Peyer's patch (tissue), 4 donors: ENCODE measurements around the gene FYTTD1. TPM values are rescaled to one million over a fixed set of nuclear protein-coding genes. Genes with fewer than 3 reads are reported as not detected.

Experiments
- DNase-seq, 3 donors: peaks; one replicate each; pipeline ENCODE4 v3.0.0-alpha.2; 2017 to 2019
- H3K27ac ChIP-seq, 4 donors: fragments of 200-600 bp; sonication (generic); one replicate each; pipeline ENCODE4 v1.5.1; 2016 to 2019
- H3K27me3 ChIP-seq, 2 donors: fragments of 200-600 bp; sonication (generic); one replicate each; pipeline ENCODE4 v1.5.1; 2019
- H3K36me3 ChIP-seq, 3 donors: fragments of 200-600 bp; sonication (generic); one replicate each; pipeline ENCODE4 v1.5.1; 2016 to 2019
- H3K4me1 ChIP-seq, 4 donors: fragments of 200-600 bp; sonication (generic); one replicate each; pipeline ENCODE4 v1.5.1; 2016 to 2019
- H3K4me3 ChIP-seq, 4 donors: fragments of 200-600 bp; sonication (generic); 1 replicate in 3 of 4; 2 replicates in 1 of 4; pipeline ENCODE4 v1.5.1; 2016 to 2019; ENCODE audit warnings: mild to moderate bottlenecking in 1 of 4
- H3K9me3 ChIP-seq, 4 donors: fragments of 200-600 bp; sonication (generic); one replicate each; pipeline ENCODE4 v1.5.1; 2016 to 2019; ENCODE audit warnings: mild to moderate bottlenecking in 1 of 4
- POLR2A ChIP-seq, 2 donors: fragments of 450-650 bp; IDR thresholded peaks; one replicate each; pipeline ENCODE4 v1.5.1; 2017; ENCODE audit warnings: antibody characterized with exemption in 2 of 2, mild to moderate bottlenecking in 2 of 2, moderate library complexity in 2 of 2
- total RNA-seq, 4 donors: library from RNA; depleted of rRNA; stranded (reverse); fragments of >200 nt; gene quantifications; one replicate each; pipeline ENCODE4 v1.1.0, GENCODE V29; 2016
- TF ChIP-seq, protein P1 (sequence below), 6 experiments: fragments of 450-650 bp in 4 of 6; fragments of 200-600 bp in 2 of 6; sonication (generic) in 1 of 6; IDR thresholded peaks; one replicate each; pipeline ENCODE4 v1.5.1; 2017 to 2019; ENCODE audit warnings: antibody characterized with exemption in 6 of 6, mild to moderate bottlenecking in 3 of 6, moderate library complexity in 1 of 6

FYTTD1 gene
- total RNA-seq, 4 donors from 2014 or later = 15.4 to 62.7 (median 27.4) TPM

DNA sequence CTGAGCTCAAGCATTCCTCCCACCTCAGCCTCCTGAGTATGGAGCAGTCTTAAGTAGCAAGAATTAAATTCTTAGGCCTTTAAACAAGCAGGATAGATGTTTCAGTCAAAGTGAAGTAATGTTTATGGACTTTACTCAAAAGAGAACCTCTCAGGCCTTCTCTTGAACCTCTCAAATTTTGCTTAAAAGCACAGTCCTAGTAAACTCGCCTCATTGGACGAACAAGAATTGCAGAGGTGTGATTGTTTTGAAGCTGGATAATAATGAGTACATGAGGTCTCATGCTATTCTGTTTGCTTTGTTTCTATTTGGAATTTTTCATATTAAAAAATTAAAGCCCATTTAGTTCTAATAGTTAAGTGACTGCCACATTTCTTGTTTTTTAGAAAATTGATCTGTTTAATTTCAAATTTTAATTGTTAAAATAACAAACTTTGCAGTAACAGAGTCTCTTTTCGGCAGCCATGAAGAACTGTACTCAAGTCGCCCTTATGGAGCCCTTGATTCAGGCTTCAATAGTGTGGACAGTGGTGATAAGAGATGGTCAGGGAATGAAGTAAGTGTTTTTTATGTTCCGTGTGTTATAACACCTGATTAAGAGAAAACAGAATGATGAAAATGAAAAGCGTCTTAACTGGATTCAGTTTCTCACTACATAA lies 80.8 kb downstream of the FYTTD1 start:
- H3K36me3 ChIP-seq = peaks cover 0 to 71% (median 0%) of the 10 kb centered on the region in 3 donors

DNA sequence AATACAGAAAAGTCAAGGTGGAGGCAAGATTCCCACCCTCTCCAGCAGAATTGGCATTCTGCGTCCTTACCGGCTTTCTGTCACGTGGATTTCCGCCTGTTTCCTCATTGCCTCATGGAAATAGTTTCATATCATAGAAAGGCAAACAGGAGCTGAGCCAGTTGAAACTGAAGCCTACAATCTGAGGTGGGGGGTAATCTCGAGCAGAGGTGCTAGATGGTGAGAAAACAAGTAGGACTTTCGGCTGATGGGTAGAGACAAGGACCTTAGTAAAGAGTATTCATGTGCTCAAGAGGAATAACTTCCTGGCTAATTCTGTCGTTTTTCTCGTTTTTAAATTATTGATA lies 81.3 kb downstream of the FYTTD1 start:
- TF ChIP-seq, protein P1, sequence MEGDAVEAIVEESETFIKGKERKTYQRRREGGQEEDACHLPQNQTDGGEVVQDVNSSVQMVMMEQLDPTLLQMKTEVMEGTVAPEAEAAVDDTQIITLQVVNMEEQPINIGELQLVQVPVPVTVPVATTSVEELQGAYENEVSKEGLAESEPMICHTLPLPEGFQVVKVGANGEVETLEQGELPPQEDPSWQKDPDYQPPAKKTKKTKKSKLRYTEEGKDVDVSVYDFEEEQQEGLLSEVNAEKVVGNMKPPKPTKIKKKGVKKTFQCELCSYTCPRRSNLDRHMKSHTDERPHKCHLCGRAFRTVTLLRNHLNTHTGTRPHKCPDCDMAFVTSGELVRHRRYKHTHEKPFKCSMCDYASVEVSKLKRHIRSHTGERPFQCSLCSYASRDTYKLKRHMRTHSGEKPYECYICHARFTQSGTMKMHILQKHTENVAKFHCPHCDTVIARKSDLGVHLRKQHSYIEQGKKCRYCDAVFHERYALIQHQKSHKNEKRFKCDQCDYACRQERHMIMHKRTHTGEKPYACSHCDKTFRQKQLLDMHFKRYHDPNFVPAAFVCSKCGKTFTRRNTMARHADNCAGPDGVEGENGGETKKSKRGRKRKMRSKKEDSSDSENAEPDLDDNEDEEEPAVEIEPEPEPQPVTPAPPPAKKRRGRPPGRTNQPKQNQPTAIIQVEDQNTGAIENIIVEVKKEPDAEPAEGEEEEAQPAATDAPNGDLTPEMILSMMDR (IDR thresholded peaks at IDR 0.05) = no peak
- no peak for TF ChIP-seq POLR2A (IDR thresholded peaks at IDR 0.05)
- Histone ChIP-seq H3K4me3 (no peak overlapping the region), H3K4me1 (no peaks in the 10 kb centered on the region), H3K9me3 (no peaks in the 10 kb centered on the region), H3K27me3 (no peaks in the 10 kb centered on the region), H3K36me3 (peaks cover 0 to 76% (median 0%) of the 10 kb centered on the region in 3 donors), H3K27ac (no peak overlapping the region)
- DNase-seq = no peak

More for the DNA sequence above, 80.8 kb downstream of the FYTTD1 start:
- Histone ChIP-seq H3K27me3 (no peaks in the 10 kb centered on the region), H3K4me1 (no peaks in the 10 kb centered on the region), H3K9me3 (no peaks in the 10 kb centered on the region), H3K4me3 (no peak overlapping the region), H3K27ac (no peak overlapping the region)
- no peak for TF ChIP-seq POLR2A (IDR thresholded peaks at IDR 0.05)
- TF ChIP-seq, protein P1 (IDR thresholded peaks at IDR 0.05) = no peak
- DNase-seq = no peak

DNA sequence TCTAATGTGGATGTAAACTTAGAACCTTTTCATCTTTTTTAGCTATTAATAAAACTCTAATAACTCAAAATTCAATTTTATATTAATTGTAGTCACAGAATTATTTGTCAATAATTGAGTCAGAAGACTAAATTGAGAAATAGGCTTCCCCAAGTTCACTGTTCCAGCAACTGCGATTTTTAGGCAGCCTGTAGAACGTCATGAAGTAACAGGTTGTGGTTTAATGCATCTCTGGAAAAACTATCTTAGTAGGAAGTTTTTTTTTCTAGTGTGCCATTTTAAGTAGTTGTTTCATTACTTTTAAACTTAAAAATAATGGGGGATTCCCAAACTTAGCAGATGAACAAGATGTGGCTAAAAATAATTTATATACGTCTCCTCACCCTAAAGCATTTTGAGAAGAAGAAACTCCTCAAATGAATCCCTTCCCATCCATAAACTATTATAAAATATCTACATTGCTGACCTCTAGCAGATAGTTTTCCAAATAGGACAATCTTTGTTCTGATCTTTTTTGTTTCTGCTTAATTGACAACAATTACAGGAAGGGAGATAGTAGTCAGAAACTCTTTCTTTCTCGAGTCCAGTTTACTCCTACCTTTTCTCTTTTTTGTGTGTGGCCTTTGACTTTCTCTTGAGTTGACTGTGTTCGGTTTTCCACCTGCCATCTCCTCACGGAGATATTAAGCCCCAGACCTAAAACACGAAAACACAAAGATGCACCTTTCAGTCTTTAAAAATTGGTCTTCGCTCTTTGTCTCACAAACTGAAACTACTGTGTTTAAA lies 84.4 kb downstream of the FYTTD1 start:
- no peaks in the 10 kb centered on the region for H3K9me3 ChIP-seq
- H3K36me3 ChIP-seq = peaks cover 0 to 62% (median 0%) of the 10 kb centered on the region in 3 donors
- no peak for DNase-seq
- no peaks in the 10 kb centered on the region for H3K4me1 ChIP-seq
- TF ChIP-seq, protein P1 (IDR thresholded peaks at IDR 0.05) = no peak
- no peak for TF ChIP-seq POLR2A (IDR thresholded peaks at IDR 0.05)
- H3K27ac ChIP-seq = no peak overlapping the region
- H3K4me3 ChIP-seq = no peak overlapping the region
- no peaks in the 10 kb centered on the region for H3K27me3 ChIP-seq

DNA sequence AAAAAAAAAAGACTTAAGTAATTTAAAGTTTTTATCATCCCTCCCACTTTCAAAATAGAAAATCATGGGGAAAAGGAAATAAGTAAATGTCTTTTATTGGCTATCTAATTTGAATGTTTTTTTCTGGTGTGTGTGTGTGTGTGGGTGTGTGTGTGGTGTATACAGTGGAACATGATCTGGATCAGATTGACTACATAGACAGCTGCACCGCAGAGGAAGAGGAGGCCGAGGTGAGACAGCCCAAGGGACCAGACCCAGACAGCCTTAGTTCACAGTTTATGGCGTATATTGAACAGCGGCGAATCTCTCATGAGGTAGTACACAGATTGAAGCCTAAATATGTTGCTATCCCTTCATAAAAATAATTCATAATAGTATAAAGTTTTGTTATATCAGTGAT lies 85.8 kb downstream of the FYTTD1 start:
- H3K36me3 ChIP-seq = peaks cover 0 to 71% (median 0%) of the 10 kb centered on the region in 3 donors
- no peak overlapping the region for H3K27ac ChIP-seq
- no peaks in the 10 kb centered on the region for H3K4me1 ChIP-seq
- TF ChIP-seq, protein P1 (IDR thresholded peaks at IDR 0.05) = no peak
- no peak for TF ChIP-seq POLR2A (IDR thresholded peaks at IDR 0.05)
- no peak for DNase-seq
- no peaks in the 10 kb centered on the region for H3K9me3 ChIP-seq
- no peaks in the 10 kb centered on the region for H3K27me3 ChIP-seq
- H3K4me3 ChIP-seq = no peak overlapping the region

DNA sequence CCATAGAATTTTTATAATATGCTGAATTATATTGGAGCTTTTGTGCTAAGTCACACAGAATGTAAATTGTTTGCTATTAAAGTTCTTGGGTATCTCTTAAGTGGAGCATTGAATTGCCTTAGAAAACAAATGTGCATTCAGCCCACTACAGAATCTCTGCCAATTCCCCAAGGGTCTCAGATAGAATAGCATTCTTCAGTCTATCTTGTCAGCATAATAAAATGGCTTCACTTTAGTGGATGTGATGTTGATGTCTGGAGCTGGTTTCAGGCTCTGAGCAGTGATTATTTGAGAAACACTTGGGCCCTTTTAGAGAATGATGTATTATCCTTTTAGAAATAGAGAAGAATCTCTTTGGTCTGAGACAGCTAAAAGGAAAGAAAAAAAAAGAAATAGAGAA lies 86.6 kb downstream of the FYTTD1 start:
- H3K36me3 ChIP-seq = peaks cover 0 to 70% (median 0%) of the 10 kb centered on the region in 3 donors
- no peaks in the 10 kb centered on the region for H3K27me3 ChIP-seq
- no peak overlapping the region for H3K4me3 ChIP-seq
- TF ChIP-seq POLR2A (IDR thresholded peaks at IDR 0.05) = no peak
- TF ChIP-seq, protein P1 (IDR thresholded peaks at IDR 0.05) = no peak
- no peak overlapping the region for H3K27ac ChIP-seq
- DNase-seq = no peak
- H3K9me3 ChIP-seq = no peaks in the 10 kb centered on the region
- no peaks in the 10 kb centered on the region for H3K4me1 ChIP-seq

Other genes starting within 250 kb of the FYTTD1 start
- gene BDH1, start 193.9 kb upstream of the FYTTD1 start, total RNA-seq = 100 to 1,000 TPM; 120 to 269 (median 163) TPM
- 100 to 1,000 TPM in 1 of 4 donors, 10 to 100 TPM in 3; 45.4 to 113 (median 48.2) TPM for gene RUBCN, start 13.0 kb upstream of the FYTTD1 start, total RNA-seq
- gene LRCH3, start 41.4 kb downstream of the FYTTD1 start, total RNA-seq = 10 to 100 TPM; 31.2 to 90.0 (median 41.7) TPM
- gene RPL35A, start 200.3 kb downstream of the FYTTD1 start, total RNA-seq = 100 to 1,000 TPM; 180 to 519 (median 209) TPM
- gene LMLN, start 210.3 kb downstream of the FYTTD1 start, total RNA-seq = 1 to 10 TPM in 3 of 4 donors, under 1 TPM in 1; 0.83 to 6.2 (median 4.2) TPM